ENCODE data around the gene ARSG. TPM values are rescaled to one million over a fixed set of nuclear protein-coding genes. Genes with fewer than 3 reads are reported as not detected.

Gene ARSG
- total and polyA plus RNA-seq, 2 of the 13 experiments (the other 11 are each of a cell fraction or from before 2014, with no cell fraction given): 3.7 to 15.2 TPM

DNA sequence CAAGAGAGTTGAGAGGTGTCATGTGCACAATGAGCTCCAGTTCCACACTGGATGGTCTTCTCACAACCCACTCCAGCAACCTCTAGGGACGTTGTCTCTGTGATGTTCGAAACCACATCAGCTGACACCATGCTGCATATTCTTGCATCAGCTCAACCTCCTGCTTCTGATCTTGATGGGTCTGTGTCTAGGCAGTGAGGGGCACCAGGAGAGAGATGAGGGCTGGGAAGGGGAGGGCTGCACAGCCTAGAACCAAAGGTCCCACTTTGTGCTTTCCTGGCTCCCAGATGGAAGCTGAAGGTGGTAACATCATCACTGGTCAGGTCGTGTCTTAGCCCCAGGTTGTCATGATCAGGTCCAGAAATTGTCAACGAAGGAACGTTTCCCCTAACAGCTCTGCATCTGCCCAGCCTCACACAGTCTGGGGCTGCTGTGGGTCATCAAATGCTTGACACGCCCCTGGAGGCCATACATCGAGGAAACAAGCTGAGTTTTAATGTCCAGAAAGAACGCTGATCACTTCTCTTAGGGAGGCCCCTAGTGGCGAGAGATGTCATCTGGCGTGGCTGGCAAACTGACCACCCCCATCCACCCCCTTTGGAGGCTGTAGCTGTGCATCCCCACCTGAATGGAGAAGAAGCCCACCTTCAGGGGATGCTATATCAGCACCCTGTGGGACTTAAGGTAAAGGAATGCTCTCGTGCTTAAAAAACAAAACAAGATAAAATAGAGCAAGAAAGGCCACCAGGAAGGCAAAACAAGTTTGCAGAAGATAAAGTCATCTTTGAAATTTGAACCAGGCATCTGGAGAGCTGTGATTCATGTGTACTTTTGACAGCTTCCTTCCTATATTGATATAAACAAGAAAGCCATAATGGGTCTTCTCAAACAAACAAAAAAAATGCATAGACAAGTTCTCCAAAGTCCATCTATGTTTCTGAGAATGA is 107.7 kb downstream of the ARSG start (continued):
- TF ChIP-seq ZNF598 (CRISPR knock-in tag; IDR thresholded peaks at IDR 0.05; ENCODE audit: borderline replicate concordance) (peak; percentile 89; the same call in 1 of the 2 replicates), HMG20B (CRISPR knock-in tag; conservative IDR thresholded peaks at IDR 0.05) (no peak), ZNF543 (CRISPR knock-in tag; IDR thresholded peaks at IDR 0.05) (0 out of 2 replicates have a peak, but pooled peaks have one; percentile 51), ZNF572 (CRISPR knock-in tag; IDR thresholded peaks at IDR 0.05) (peak; percentile 85; the same call in 1 of the 2 replicates), ZNF337 (CRISPR knock-in tag; IDR thresholded peaks at IDR 0.05; ENCODE audit: borderline replicate concordance, low read depth) (no peak), ZNF724P (CRISPR knock-in tag; IDR thresholded peaks at IDR 0.05; ENCODE audit: borderline replicate concordance) (0 out of 2 replicates have a peak, but pooled peaks have one; percentile 50), SSRP1 (CRISPR knock-in tag; IDR thresholded peaks at IDR 0.05) (0 out of 2 replicates have a peak, but pooled peaks have one; percentile 20), ZNF670 (CRISPR knock-in tag; IDR thresholded peaks at IDR 0.05; ENCODE audit: borderline replicate concordance) (no peak), SMAD1 (CRISPR knock-in tag; IDR thresholded peaks at IDR 0.05; ENCODE audit: borderline replicate concordance, low read depth) (no peak), IKZF4 (CRISPR knock-in tag; IDR thresholded peaks at IDR 0.05; ENCODE audit: borderline replicate concordance, low read depth, not compliant biosample characterization) (no peak), ZNF879 (CRISPR knock-in tag; IDR thresholded peaks at IDR 0.05) (0 out of 2 replicates have a peak, but pooled peaks have one; percentile 36)
- TF ChIP-seq, protein P1, sequence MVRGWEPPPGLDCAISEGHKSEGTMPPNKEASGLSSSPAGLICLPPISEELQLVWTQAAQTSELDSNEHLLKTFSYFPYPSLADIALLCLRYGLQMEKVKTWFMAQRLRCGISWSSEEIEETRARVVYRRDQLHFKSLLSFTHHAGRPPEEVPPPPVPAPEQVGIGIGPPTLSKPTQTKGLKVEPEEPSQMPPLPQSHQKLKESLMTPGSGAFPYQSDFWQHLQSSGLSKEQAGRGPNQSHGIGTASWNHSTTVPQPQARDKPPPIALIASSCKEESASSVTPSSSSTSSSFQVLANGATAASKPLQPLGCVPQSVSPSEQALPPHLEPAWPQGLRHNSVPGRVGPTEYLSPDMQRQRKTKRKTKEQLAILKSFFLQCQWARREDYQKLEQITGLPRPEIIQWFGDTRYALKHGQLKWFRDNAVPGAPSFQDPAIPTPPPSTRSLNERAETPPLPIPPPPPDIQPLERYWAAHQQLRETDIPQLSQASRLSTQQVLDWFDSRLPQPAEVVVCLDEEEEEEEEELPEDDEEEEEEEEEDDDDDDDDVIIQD (CRISPR knock-in tag; IDR thresholded peaks at IDR 0.05; ENCODE audit: low read depth): 0 out of 2 replicates have a peak, but pooled peaks have one; percentile 41
- TF ChIP-seq, protein P2, sequence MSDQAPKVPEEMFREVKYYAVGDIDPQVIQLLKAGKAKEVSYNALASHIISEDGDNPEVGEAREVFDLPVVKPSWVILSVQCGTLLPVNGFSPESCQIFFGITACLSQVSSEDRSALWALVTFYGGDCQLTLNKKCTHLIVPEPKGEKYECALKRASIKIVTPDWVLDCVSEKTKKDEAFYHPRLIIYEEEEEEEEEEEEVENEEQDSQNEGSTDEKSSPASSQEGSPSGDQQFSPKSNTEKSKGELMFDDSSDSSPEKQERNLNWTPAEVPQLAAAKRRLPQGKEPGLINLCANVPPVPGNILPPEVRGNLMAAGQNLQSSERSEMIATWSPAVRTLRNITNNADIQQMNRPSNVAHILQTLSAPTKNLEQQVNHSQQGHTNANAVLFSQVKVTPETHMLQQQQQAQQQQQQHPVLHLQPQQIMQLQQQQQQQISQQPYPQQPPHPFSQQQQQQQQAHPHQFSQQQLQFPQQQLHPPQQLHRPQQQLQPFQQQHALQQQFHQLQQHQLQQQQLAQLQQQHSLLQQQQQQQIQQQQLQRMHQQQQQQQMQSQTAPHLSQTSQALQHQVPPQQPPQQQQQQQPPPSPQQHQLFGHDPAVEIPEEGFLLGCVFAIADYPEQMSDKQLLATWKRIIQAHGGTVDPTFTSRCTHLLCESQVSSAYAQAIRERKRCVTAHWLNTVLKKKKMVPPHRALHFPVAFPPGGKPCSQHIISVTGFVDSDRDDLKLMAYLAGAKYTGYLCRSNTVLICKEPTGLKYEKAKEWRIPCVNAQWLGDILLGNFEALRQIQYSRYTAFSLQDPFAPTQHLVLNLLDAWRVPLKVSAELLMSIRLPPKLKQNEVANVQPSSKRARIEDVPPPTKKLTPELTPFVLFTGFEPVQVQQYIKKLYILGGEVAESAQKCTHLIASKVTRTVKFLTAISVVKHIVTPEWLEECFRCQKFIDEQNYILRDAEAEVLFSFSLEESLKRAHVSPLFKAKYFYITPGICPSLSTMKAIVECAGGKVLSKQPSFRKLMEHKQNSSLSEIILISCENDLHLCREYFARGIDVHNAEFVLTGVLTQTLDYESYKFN (CRISPR knock-in tag; conservative IDR thresholded peaks at IDR 0.05): peak; percentile 68; the same call in 1 of the 2 replicates
- TF ChIP-seq, protein P3, sequence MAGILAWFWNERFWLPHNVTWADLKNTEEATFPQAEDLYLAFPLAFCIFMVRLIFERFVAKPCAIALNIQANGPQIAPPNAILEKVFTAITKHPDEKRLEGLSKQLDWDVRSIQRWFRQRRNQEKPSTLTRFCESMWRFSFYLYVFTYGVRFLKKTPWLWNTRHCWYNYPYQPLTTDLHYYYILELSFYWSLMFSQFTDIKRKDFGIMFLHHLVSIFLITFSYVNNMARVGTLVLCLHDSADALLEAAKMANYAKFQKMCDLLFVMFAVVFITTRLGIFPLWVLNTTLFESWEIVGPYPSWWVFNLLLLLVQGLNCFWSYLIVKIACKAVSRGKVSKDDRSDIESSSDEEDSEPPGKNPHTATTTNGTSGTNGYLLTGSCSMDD (CRISPR knock-in tag; IDR thresholded peaks at IDR 0.05): no peak
- TF ChIP-seq, protein P4, sequence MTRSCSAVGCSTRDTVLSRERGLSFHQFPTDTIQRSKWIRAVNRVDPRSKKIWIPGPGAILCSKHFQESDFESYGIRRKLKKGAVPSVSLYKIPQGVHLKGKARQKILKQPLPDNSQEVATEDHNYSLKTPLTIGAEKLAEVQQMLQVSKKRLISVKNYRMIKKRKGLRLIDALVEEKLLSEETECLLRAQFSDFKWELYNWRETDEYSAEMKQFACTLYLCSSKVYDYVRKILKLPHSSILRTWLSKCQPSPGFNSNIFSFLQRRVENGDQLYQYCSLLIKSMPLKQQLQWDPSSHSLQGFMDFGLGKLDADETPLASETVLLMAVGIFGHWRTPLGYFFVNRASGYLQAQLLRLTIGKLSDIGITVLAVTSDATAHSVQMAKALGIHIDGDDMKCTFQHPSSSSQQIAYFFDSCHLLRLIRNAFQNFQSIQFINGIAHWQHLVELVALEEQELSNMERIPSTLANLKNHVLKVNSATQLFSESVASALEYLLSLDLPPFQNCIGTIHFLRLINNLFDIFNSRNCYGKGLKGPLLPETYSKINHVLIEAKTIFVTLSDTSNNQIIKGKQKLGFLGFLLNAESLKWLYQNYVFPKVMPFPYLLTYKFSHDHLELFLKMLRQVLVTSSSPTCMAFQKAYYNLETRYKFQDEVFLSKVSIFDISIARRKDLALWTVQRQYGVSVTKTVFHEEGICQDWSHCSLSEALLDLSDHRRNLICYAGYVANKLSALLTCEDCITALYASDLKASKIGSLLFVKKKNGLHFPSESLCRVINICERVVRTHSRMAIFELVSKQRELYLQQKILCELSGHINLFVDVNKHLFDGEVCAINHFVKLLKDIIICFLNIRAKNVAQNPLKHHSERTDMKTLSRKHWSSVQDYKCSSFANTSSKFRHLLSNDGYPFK (CRISPR knock-in tag; IDR thresholded peaks at IDR 0.05; ENCODE audit: borderline replicate concordance): peak; percentile 76; the same call in 1 of the 2 replicates
- TF ChIP-seq, protein P5, sequence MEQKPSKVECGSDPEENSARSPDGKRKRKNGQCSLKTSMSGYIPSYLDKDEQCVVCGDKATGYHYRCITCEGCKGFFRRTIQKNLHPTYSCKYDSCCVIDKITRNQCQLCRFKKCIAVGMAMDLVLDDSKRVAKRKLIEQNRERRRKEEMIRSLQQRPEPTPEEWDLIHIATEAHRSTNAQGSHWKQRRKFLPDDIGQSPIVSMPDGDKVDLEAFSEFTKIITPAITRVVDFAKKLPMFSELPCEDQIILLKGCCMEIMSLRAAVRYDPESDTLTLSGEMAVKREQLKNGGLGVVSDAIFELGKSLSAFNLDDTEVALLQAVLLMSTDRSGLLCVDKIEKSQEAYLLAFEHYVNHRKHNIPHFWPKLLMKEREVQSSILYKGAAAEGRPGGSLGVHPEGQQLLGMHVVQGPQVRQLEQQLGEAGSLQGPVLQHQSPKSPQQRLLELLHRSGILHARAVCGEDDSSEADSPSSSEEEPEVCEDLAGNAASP (CRISPR knock-in tag; IDR thresholded peaks at IDR 0.05; ENCODE audit: borderline replicate concordance): peak; percentile 69; the same call in 1 of the 2 replicates
